HUES64 (cell line): ENCODE data around the gene CCSER1.

ENCODE experiments used
- H3K27ac ChIP-seq: 2 replicates; pipeline ENCODE4 v1.7.0; 2013; ENCODE audit warnings: low read depth, low read length, inconsistent platforms
- H3K27me3 ChIP-seq: 2 replicates; pipeline ENCODE4 v1.6.1; 2013; ENCODE audit warnings: mild to moderate bottlenecking, low read length; ENCODE audit not compliant: insufficient read depth
- H3K36me3 ChIP-seq: 2 replicates; pipeline ENCODE4 v1.6.1; 2013; ENCODE audit warnings: mild to moderate bottlenecking, low read length; ENCODE audit not compliant: insufficient read depth
- H3K4me1 ChIP-seq: 2 replicates; pipeline ENCODE4 v1.6.1; 2013; ENCODE audit warnings: mild to moderate bottlenecking, low read length, moderate library complexity; ENCODE audit not compliant: insufficient read depth
- H3K4me3 ChIP-seq: 2 replicates; pipeline ENCODE4 v1.5.1; 2013; ENCODE audit warnings: mild to moderate bottlenecking, low read length, moderate library complexity
- H3K9ac ChIP-seq: 2 replicates; pipeline ENCODE4 v1.6.1; 2013; ENCODE audit warnings: mild to moderate bottlenecking, low read depth, low read length
- H3K9me3 ChIP-seq: 2 replicates; pipeline ENCODE4 v1.6.1; 2013; ENCODE audit warnings: low read depth, low read length; ENCODE audit not compliant: insufficient read depth
- WGBS: fragments of 150-250, 120-280 bp; methylation state at CpG from one replicate; pipeline ENCODE4 v1.1.7; 2013; ENCODE audit warnings: missing lambda C conversion rate; 5-methylcytosine and 5-hydroxymethylcytosine counted together

CCSER1 gene

DNA sequence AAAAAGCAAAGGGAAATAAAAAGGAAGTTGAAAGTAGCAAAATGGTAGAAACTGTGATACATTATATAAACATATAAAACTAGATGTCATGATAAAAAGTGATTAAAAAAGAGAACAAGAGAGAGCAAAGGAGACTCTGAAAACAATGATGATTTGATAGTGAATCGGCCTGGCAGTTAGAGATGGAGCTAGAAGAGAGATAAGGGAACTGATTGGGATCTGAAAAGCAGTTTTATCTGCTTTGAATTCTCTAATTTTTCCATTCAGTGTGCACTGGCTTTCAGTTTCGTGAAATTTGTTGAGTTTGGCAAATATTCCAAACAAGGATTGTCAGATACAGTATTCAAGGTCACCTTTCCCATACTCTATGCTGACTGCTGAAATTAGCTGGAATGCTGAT, 21.9 kb upstream of the CCSER1 start:
- no peaks in the 10 kb centered on the region for H3K9me3 ChIP-seq
- no peak overlapping the region for H3K27ac ChIP-seq
- H3K9ac ChIP-seq: no peak overlapping the region
- H3K36me3 ChIP-seq: no peaks in the 10 kb centered on the region
- H3K27me3 ChIP-seq: no peaks in the 10 kb centered on the region
- no peaks in the 10 kb centered on the region for H3K4me1 ChIP-seq
- H3K4me3 ChIP-seq: no peak overlapping the region
- 89% methylated on average over 2 of the region's 2 CpGs for WGBS

DNA sequence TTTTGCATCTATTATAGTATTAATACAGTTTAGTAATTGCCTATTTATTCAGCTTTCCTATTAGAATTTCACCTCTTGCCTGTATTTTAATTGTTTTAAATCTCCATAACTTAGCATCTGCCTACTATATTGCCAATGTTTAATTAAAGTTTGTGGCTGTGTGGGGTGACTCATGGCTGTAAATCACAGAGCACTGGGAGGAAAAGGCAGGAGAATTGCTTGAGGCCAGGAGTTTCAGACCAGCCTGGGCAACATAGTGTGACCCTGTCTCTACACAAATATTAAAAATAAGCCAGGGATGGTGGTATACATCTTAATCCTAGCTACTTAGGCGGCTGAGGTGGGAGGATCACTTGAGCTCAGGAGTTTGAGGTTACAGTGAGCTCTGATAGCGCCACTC, 14.5 kb upstream of the CCSER1 start:
- Histone ChIP-seq H3K27ac (no peak overlapping the region), H3K4me3 (no peak overlapping the region), H3K27me3 (no peaks in the 10 kb centered on the region), H3K9me3 (no peaks in the 10 kb centered on the region), H3K9ac (no peak overlapping the region), H3K36me3 (no peaks in the 10 kb centered on the region), H3K4me1 (no peaks in the 10 kb centered on the region)
- WGBS: no CpG with 5 or more reads among the region's 2 CpGs

DNA sequence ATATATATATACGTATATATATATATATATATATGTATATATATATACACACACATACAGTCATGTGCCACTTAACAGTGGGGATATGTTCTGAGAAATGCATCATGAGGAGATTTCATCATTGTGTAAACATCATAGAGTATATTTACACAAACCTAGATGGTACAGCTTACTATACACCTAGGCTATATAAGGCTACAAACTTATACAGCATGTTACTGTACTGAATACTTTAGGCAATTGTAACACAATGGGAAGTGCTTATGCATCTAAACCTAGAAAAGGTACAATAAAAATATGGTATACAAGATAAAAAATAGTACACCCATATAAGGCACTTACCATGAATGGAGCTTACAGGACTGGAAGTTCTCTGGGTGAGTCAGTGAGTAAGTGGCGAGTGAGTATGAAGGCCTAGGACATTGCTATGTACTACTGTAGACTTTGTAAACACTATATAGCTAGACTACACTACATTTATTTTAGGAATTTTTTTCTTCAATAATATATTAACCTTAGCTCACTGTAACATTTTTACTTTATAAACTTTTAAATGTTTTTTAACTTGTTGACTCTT, 13.2 kb upstream of the CCSER1 start:
- H3K4me3 ChIP-seq: no peak overlapping the region

DNA sequence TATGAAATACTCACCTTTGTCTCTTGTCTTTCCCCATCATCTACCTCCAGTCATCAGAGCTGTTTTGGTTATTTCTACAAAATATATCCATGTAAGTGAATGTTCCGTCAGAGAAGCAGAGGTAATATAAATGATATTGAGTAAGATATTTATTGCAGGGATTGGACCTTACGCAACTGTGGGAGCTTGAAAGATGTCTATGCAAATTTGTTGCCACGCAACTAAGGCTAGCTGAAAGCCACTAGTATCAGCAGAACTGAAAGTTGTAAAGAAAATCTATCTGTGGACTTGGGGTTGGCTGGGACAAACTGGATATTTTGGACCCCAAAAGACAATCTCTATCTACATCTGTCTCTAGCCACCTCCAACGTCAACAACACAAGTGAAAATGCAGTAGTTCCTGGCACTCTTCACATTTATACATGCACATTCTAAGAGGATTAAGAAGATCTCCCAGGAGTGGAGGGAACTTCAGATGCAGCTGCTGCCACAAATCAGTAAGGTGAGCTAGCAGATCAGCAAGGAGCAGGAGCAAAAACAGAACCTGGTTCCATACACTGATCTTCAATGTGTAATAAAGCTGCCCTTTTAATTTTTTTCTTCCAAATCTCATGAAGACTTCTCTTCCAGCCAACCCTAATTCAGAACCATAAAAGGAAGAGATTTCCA, 8.5 kb upstream of the CCSER1 start:
- Histone ChIP-seq H3K4me1 (peaks cover 5% of the 10 kb centered on the region; the same call in 1 of the 2 replicates), H3K9ac (no peak overlapping the region), H3K36me3 (no peaks in the 10 kb centered on the region), H3K9me3 (no peaks in the 10 kb centered on the region), H3K27ac (no peak overlapping the region), H3K27me3 (no peaks in the 10 kb centered on the region), H3K4me3 (no peak overlapping the region)
- 76% methylated on average over 4 of the region's 4 CpGs for WGBS

More for the DNA sequence above, 13.2 kb upstream of the CCSER1 start:
- H3K36me3 ChIP-seq: no peaks in the 10 kb centered on the region
- H3K27me3 ChIP-seq: no peaks in the 10 kb centered on the region
- H3K9ac ChIP-seq: no peak overlapping the region
- H3K4me1 ChIP-seq: no peaks in the 10 kb centered on the region
- H3K27ac ChIP-seq: no peak overlapping the region
- no peaks in the 10 kb centered on the region for H3K9me3 ChIP-seq
- no CpG with 5 or more reads among the region's 2 CpGs for WGBS

DNA sequence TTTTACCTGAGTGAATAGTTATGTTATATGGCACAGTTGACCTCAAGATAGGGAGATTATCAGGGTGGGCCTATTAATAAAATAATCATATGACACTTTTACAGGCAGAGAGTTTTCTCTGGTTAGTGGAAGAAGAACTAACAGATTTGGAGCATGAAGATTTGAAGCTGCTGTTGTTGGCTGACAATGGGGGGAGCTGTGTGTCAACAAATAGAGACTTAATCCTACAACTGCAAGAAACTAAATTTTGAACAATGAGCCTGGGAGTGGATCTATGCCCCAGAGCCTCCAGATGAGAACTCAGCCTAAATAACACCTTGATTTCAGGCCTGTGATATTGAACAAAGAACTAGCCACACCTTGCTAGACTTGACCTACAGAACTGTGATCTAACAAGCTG, 7.2 kb upstream of the CCSER1 start:
- Histone ChIP-seq H3K9me3 (no peaks in the 10 kb centered on the region), H3K36me3 (no peaks in the 10 kb centered on the region), H3K4me3 (no peak overlapping the region), H3K4me1 (peaks cover 5% of the 10 kb centered on the region; the same call in 1 of the 2 replicates), H3K27me3 (peaks cover 4% of the 10 kb centered on the region; the same call in 1 of the 2 replicates), H3K9ac (no peak overlapping the region), H3K27ac (no peak overlapping the region)

DNA sequence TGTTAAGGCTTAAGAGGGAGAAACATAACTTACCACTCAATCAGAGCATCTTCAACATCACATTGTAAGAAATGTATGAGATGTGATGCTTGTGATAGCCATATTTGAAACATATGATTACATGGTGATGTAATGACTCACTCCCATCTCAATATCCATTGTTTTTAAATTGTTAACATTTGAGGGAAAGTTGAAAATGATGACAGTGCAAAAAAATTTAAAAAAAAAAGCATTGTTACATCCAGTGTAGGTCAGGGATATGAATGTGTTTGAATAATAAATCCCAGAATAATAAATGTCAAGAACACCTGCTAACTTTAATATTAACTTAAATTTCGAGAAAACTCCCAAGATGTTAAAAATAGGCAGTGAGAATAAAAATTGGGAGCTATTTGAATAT, 6.4 kb upstream of the CCSER1 start:
- Histone ChIP-seq H3K27ac (no peak overlapping the region), H3K36me3 (no peaks in the 10 kb centered on the region), H3K9me3 (no peaks in the 10 kb centered on the region), H3K9ac (no peak overlapping the region), H3K4me1 (peaks cover 5% of the 10 kb centered on the region; the same call in 1 of the 2 replicates), H3K27me3 (peaks cover 11% of the 10 kb centered on the region; the same call in 1 of the 2 replicates), H3K4me3 (no peak overlapping the region)
- WGBS: no CpG with 5 or more reads among the region's 1 CpG

DNA sequence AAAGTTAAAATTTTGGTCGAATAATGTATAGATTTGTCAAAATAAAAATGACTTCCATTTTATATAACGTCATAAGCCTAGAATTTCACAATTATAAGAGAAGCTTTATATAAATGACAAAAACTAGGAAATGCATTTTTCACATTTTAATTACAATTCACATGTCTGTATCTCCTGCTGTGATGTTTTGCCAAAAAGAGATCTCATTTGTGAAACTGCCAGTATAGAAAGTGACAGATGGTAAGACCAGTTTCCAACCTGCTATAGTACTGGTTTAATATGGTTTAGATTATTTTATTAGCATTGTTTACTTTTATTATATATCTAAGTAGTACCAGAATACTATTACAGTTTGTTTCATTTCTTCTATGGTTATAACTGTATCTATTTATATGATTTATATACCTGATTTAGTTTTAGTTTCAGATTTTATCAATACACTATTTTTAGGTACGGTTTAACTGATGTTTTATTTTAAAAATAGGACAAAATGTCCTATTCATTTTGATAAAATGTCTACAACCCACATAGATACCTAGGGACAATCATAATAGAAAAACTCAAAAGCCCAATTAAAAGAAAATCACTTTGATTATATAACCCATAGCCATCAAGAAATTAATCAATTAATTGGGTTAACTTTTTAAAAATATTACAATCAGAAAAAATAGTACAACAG, 5.4 kb upstream of the CCSER1 start:
- WGBS: no CpG with 5 or more reads among the region's 3 CpGs
- no peak overlapping the region for H3K9ac ChIP-seq
- H3K4me3 ChIP-seq: no peak overlapping the region
- no peaks in the 10 kb centered on the region for H3K9me3 ChIP-seq
- H3K27me3 ChIP-seq: peaks cover 21% of the 10 kb centered on the region
- H3K27ac ChIP-seq: no peak overlapping the region
- peaks cover 5% of the 10 kb centered on the region; the same call in 1 of the 2 replicates for H3K4me1 ChIP-seq
- no peaks in the 10 kb centered on the region for H3K36me3 ChIP-seq

DNA sequence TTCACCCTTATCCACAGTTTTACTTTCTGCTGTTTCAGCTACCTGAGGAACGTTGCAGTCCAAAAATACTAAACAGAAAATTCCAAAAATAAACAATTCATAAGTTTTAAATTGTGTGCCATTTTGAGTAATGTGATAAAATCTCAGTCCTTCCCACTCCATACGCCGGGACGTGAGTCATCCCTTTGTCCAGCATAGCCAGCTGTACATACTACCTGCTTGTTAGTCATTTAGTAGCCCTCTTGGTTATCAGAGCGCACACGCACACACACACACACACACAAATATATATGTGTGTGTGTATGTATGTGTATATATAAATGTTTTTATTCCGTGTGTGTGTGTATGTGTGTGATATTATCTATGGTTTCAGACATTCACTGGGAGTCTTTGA, 4.8 kb upstream of the CCSER1 start:
- peaks cover 5% of the 10 kb centered on the region; the same call in 1 of the 2 replicates for H3K4me1 ChIP-seq
- no peak overlapping the region for H3K4me3 ChIP-seq
- peaks cover 26% of the 10 kb centered on the region for H3K27me3 ChIP-seq
- WGBS: 93% methylated on average over 4 of the region's 7 CpGs
- no peak overlapping the region for H3K9ac ChIP-seq
- H3K36me3 ChIP-seq: no peaks in the 10 kb centered on the region
- no peaks in the 10 kb centered on the region for H3K9me3 ChIP-seq
- H3K27ac ChIP-seq: no peak overlapping the region

DNA sequence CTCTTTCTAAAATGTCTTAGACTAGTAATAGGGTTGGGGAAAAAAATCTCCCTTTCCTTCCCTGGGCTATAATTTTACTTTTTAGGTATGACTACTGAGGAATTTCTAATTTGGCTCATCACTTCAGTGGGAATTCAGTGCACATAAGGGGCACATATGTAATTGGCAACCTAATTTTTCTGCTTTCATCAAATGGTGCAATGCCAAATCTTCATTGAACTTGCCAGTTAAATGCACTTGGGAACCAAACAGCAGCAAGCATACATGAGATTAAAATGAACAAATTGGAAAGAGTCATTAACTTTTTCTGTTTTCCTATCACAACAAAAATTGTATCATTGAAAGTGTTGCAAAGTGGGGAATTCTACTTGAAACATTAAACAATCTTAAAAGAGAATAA, 2.9 kb upstream of the CCSER1 start:
- peaks cover 15% of the 10 kb centered on the region for H3K4me1 ChIP-seq
- H3K27ac ChIP-seq: no peak overlapping the region
- H3K4me3 ChIP-seq: no peak overlapping the region
- no peaks in the 10 kb centered on the region for H3K36me3 ChIP-seq
- H3K9ac ChIP-seq: no peak overlapping the region
- no peaks in the 10 kb centered on the region for H3K9me3 ChIP-seq
- peaks cover 45% of the 10 kb centered on the region for H3K27me3 ChIP-seq

DNA sequence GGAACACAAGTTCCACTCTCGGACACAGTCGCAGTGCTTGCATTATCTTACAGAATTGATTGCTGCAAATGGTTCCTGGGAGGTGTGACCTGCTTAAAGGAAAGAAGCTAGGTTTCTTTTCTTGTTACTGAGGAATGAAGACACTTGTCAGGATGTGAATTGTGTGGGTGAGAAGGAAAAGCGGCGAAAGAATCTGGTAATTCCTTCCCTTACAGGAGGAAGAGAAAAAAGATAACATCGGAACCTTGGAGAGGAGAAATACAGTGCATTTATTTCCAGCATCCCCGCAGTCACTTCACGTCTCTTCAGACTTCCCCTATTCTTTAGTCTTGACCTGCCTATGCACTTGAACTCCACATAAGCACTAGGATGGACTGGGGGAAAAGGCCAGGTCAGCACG, 389 bp upstream of the CCSER1 start:
- 49% methylated on average over 8 of the region's 8 CpGs for WGBS
- H3K4me3 ChIP-seq: peak overlapping the region; percentile 77
- H3K9ac ChIP-seq: no peak overlapping the region
- H3K27ac ChIP-seq: no peak overlapping the region
- H3K27me3 ChIP-seq: peaks cover 55% of the 10 kb centered on the region
- no peaks in the 10 kb centered on the region for H3K9me3 ChIP-seq
- peaks cover 12% of the 10 kb centered on the region for H3K4me1 ChIP-seq
- H3K36me3 ChIP-seq: no peaks in the 10 kb centered on the region

DNA sequence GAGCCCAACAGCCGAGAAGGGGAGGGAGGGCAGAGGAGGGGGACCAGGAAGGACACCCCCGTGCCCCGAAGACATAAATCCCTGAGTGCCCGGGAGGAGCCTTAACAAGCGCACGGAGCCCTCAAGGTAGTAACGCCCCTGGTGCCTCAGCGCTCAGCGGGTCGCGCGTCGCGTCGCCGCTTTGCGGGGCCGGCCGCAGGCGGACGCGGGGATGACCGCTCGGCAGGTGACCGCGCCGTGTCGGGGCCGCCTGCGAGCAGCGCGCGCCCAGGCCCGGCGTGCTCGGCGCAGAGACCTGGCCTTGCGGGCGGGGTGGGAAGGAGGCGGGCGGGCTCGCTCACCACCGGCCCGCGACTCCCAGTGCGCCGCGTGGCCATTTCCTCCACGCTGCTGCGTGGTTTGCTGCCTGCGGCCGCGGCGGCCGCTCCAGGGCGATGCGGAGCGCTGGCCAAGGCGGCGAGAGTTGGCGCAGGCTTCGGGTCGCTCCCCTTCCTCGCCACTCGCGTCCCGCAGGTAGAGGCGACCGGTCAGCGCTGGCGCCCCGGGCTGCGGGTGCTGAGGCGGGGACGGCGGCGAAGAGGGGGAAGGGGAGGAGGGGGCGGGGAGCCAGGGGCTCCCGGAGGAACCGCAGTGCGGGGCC, 632 bp downstream of the CCSER1 start:
- peak overlapping the region; percentile 56 for H3K9ac ChIP-seq
- H3K4me3 ChIP-seq: peak overlapping the region; percentile 77
- H3K4me1 ChIP-seq: peaks cover 11% of the 10 kb centered on the region
- peaks cover 59% of the 10 kb centered on the region for H3K27me3 ChIP-seq
- H3K9me3 ChIP-seq: no peaks in the 10 kb centered on the region
- no peaks in the 10 kb centered on the region for H3K36me3 ChIP-seq
- under 1% methylated on average over 81 of the region's 81 CpGs for WGBS
- H3K27ac ChIP-seq: no peak overlapping the region
